ENCODE results near the gene MYO7A.

Gene MYO7A

DNA sequence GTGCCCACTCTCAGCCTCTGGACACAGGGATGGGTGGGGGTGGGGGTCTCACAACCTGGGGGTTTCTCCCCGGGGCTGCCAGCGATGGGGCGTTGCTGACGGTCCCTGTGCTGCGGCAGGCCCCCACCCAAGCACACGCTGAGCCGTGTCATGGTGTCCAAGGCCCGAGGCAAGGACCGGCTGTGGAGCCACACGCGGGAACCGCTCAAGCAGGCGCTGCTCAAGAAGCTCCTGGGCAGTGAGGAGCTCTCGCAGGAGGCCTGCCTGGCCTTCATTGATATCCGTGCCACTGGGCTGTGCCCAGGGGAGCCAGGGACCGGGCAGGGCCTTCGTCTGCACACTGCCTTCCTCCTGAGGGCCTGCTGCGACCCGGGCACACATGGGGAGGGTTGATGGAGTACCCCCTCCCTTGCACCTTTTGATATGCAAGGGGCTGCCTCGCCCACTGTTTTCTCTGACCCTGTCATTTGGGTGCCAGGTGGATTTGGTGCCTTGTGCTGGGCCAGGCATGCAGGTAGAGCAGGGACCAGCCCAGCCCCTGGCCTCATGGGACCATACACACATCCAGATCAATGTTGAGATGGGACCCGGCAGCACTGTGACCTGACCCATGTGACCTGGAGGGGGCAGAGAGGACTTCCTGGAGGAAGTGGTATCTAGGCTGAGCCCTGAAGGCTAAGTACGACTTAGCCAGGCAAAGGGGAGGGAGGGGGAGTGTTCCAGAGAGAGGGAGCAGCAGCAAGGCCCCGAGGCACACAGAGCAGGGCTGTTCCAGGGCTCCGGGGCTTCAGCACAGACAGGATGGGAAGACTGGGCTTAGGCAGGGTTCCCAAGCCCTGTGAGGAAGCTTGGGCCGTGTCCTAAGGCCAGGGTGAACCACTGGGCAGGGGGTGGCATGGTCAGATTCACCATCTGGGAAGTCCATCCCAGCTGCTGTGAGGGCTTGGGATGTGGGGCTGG, 75.2 kb downstream of the MYO7A start:
- DNase-seq, result no peak

DNA sequence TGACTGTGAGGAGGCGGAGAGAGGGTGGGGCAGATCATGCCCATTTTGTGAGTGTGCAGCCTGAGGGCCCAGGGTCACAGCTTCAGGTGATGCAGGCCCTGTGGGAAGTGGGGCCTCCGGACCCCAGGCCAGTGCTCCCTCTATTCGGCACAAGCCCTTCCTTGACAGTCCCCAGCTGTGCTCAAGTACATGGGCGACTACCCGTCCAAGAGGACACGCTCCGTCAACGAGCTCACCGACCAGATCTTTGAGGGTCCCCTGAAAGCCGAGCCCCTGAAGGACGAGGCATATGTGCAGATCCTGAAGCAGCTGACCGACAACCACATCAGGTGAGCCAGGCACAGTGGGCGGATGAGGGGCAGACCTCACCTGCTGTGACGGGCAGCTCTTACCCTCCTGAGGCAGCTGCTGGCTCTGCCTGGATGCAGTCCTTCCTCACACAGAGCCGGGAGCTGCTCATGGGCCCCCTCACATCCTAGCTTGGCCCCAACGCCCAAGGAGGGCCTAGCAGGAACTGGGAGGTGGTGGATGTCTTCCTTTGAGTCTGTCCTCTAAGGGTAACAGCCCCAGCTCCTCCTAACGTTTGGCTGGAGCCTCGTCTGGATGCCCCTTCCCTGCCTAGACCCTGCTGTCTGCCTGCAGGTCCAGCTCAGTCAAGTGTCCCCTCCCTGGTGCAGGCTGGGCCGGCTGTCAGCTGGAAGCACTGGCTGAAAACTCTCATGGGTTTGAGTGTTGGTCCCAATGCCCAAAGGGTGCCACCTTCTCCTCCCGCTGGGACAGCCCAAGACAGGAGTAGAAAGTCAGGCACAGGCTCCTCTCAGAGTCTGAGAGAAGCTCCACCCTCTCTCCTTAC, 76.1 kb downstream of the MYO7A start:
- no peak for DNase-seq

DNA sequence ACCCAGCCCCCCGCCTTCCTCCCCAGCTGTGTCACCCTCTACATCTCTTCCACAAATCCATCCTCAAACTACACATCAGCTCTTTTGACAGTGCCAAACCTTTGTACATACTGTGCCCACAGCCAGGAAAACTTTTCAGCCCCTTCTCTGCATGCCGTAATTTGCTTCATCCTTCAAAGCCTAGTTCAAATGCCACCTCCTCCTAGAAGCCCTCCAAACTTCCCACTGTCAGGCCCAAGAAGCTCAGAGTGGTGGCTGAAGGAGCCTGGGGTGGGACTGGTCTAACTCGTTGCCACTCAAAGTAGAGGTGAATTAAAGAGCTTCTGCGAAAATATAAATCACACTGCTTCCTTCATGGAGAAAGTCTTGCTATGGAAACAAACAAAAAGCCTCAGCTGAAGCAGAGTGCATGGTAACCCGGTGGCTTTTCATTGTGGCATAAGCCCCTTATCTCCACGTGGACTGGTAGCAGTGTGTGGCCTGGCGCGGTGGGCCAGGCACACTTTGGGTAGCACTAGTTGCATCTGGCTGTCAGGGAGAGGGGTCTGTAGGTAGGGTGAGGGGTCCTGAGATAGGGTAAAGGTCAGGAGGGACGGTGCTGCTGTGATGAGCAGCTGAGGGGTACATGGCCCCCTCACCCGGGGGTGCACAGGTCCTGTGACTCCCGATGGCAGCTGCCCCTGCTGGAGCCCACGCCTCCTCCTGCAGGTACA, 76.9 kb downstream of the MYO7A start:
- DNase-seq, result no peak

DNA sequence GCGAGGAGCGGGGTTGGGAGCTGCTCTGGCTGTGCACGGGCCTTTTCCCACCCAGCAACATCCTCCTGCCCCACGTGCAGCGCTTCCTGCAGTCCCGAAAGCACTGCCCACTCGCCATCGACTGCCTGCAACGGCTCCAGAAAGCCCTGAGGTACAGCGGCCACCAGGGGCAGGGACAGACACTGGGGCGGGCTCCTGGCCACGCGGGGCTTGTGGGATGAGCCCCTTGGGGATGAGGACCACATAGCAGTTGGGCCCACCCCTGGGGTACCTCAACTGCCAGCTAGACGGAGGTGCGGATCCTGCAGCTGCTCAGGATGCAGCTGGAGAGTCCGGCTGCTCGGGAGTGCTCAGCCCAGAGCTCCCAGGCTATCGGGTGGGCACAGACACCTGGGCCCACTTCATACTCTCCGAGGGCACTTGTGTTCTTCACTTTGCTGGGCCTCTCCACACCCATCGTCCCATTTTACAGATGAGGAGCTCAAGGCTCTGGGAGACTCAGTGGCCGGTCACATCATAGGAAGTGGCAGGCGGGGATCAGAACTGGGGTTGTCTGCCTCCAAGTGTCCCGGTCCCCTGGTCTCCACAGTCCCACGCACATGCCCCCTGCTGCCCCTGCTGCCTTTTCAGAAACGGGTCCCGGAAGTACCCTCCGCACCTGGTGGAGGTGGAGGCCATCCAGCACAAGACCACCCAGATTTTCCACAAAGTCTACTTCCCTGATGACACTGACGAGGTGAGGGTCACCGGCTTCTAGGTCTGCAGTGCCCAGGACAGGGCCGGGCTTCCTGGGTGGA, 77.6 kb downstream of the MYO7A start:
- DNase-seq, result no peak

DNA sequence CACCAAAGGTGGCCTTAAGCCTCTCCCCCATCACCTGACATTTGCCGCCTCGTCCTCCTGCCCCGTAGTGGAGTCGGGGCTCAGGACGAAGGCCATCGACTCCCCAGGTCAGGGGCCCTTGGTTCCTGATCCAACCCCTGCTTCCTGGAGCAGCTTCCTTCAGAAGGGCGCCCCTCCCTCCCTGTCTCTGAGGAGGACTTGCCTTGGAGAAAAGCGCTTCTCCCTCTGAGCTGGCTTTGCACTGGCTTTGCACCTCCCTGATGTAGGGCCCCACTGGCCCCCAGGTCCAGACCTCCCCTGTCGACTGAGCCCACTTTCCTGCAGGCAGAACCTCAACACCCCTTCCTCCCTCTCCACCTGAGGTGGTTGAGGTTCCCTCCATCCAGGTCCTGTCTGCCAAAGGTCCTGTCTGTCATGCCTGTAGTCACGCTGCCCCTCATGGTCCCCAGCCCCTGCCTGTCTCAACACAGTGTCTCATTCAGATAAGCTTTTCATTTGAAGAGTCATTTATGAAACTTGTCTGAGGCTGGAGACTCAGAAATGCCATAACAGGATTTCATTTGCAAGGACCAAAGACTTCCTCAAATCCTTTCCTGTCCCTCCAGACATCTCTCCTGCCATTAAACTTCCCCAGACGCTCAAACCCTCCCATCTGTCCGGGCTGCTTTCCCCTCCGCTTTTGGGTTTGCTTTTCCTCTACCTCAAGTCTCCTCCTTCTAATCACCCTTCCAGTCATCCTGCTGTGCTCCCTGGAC, 78.4 kb downstream of the MYO7A start:
- no peak for DNase-seq

DNA sequence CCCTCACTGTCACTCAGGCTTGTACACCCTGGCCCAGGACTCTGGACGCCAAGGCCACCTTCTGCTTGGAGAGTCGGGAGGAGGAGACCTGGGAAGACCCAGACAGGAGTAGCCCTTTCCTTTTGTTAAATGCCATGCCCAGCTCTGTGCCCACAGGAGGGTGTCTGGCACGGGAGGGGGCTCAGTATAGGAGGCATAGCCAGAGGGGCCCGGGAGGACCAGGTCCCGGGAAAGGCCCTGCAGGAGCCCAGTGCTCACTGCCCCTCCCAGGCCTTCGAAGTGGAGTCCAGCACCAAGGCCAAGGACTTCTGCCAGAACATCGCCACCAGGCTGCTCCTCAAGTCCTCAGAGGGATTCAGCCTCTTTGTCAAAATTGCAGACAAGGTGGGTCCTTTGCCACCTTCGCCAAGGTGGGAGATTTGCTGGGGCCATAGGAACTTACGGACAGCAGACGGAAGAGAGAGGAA, 79.0 kb downstream of the MYO7A start:
- DNase-seq, result no peak

DNA sequence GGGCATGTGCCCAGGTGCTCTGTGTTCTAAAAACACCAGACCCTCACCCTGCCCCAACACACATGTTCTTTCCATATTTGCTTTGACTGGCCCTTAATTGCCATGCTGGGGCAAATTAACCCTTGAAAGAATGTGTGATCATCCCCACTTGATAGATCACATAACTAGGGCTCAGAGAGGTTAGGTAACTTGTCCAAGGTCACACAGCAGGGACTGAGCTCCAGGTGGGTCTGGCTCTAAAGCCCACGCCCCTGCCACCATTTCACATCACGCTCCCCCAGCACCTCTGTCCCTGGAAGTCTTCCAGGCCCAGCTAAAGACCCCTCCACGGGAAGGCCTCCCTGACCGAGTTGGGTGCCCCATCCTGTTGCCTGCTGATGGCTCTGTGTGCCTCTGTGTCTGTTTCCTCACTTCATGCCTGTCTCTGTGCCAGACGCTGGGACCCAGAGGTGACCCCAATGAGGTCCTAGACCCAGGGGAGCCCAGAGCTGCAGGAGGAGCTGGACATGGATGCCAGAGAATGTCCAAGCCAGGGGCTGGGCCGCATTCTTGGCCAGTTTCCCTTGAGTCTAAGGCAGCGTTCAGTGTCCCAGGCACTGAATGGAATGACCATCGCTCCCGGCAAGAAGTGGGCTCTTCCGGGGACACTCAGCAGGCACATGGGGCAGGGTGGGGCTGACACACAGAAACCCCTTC, 79.7 kb downstream of the MYO7A start:
- no peak for DNase-seq

DNA sequence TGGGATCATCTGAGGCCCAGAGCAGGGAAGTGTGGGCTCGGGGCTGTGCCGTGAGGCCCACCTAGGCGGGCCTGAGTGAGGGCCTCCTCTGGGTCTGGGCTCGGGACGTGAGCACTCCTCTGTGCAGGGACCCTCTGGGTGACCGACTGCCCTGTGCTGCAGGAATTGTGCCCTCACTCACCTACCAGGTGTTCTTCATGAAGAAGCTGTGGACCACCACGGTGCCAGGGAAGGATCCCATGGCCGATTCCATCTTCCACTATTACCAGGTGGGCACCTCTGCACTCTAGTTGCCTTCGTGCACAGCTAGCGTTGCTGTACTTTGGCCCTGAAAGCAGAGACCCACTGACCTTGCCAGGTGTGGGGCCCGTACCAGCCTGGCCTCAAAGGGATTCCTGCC, 80.5 kb downstream of the MYO7A start:
- no peak for DNase-seq

DNA sequence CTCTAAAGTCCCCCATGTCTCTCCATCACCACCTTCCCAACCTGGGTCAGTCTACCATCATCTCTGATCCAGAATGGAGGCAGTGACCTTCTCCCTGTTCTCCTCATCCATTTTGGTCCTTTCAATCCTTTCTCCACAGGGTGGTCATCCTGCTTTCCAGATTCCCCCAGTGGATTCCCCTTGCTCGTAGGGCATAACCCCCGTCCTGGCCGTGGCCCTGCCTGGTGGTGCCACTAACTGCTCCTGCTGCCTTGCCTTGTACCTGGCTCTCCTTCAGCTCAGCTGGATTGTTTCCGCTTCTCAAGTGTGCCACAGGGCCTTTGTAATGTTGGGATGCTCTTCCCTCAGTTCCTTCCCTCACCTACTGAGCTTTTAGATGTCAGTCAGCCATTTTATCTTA, 81.6 kb downstream of the MYO7A start:
- DNase-seq, result no peak

DNA sequence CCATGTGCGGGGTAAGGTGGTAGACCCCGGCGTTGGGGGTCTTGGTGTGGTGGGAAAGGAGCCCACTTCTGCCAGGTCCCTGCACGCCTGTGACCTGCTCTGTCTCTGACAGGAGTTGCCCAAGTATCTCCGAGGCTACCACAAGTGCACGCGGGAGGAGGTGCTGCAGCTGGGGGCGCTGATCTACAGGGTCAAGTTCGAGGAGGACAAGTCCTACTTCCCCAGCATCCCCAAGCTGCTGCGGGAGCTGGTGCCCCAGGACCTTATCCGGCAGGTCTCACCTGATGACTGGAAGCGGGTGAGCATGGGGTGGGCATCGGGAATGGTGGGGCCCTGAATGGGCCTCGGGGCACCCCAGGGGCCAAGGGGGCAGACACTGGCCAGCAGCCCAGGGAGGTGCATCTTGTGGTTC, 83.0 kb downstream of the MYO7A start:
- no peak for DNase-seq

DNA sequence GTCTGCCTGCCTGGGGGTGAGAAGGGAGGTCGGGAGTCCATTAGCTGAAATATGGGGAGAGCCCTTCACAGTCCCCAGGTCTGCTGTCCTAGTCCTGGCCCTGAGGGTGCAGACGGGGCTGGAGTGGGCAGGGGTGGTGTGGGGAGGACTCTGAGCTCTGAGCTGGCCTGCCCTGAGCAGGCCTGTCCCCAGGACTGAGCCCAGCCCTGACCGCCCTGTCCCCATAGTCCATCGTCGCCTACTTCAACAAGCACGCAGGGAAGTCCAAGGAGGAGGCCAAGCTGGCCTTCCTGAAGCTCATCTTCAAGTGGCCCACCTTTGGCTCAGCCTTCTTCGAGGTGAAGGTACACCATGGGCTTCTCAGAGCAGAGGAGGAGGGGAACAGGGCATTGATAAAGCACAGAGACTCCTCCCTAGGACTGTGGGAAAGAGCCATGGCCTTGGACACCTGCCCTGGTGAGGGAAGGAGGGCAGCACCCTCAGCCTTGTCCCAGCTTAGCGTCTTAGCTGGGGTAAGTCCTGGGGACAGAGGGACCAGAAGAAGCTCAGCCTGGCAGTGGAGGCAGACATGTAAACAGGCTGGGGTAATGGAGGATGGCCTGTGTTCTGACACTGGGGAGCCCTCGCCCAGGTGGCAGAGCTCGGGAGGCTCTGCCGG, 83.7 kb downstream of the MYO7A start:
- no peak for DNase-seq

DNA sequence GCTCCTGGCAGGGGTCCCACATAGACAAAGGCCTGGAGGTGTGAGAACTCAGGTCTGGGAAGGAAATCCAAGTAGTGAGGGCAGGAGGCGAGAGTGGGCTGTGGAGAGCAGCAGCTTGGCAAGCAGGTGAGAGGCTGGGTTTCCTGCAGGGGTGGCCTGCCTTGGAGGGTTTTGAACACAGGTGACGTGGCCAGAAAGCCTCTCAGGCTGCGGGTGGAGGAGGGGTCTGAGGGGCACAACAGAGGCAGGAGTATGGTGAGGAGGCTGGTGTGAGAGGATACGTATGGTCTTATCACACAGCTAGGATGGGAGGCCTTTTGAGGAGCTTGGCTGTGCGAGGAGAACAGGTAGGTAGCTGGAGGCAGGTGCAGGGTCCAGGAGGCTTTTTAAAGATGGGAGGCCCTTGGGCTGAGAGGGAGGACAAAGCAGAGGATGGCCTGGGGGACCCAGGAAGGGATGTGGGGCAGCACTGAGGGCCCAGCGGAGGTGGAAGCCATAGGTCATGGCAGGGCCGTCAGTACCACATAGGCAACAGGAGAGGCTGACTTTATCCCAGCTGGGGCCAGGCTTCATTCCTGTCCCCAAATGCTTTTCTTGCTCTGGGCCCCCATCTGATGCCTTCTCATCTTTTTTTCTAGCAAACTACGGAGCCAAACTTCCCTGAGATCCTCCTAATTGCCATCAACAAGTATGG, 84.4 kb downstream of the MYO7A start:
- DNase-seq, result no peak

DNA sequence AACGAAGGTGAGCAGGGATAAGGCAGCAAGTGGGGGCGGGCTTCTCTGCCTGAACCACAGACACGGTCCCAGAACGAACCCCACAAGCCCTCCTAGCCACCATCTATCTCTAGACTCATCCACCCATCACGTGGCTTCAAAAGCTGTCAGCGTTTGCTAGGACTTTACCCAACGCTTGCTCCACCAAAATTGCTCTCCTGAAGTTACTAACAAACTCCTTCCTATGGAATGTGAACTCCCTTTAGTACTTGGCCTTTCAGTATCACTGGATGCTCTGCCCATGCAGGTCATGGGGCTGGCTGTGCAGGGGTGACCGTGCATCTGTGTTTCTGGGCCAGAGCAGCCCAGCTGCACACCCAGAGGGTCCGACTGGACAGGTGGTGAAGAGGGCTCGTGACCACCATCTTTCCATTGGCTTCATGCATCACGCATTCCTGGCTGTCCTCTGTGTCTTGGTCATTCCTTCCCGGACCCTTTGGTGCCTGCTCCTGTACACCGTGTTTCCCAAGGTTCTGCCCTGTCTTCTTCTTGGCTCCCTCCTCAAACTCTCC, 85.1 kb downstream of the MYO7A start:
- DNase-seq, result no peak

DNA sequence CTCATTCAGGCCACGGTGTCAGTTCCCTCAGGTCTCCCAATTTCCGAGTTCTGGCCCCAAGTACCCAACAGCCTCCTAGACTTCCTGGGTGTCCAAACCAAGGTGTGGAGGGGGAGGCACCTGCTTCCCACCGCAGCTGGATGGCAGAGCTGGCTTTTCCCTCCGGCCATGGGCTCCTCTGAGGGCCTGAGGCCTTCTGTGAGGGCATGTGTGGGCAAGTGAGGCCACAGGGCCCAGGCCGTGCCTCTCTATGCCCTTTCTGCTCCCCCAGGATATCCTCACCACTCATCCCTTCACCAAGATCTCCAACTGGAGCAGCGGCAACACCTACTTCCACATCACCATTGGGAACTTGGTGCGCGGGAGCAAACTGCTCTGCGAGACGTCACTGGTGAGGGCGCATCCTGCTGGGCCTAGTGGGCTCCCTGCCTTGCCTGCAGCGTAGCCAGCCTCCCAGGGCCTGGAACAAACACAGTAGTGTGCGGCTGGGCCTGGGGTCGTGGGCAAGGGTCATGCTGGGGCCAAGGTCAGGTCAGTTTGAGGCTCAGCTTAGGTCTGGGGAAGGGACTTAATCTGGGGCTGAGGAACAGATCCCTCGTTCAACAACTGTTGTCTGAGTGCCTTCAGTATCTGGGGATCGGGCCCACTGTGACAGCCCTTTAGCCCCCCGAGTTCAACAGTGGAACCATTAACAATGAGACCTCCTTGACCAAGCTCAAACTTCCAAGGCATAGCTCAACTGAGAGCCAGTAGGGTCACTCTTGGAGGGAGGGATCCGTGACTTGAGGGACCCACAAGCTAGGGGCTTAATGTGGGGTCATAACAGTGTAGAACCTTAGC, 85.8 kb downstream of the MYO7A start:
- no peak for DNase-seq

DNA sequence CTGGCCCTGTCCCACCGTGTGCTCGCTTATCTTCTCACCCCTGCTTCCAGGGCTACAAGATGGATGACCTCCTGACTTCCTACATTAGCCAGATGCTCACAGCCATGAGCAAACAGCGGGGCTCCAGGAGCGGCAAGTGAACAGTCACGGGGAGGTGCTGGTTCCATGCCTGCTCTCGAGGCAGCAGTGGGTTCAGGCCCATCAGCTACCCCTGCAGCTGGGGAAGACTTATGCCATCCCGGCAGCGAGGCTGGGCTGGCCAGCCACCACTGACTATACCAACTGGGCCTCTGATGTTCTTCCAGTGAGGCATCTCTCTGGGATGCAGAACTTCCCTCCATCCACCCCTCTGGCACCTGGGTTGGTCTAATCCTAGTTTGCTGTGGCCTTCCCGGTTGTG, 86.5 kb downstream of the MYO7A start:
- DNase-seq, result no peak

DNA sequence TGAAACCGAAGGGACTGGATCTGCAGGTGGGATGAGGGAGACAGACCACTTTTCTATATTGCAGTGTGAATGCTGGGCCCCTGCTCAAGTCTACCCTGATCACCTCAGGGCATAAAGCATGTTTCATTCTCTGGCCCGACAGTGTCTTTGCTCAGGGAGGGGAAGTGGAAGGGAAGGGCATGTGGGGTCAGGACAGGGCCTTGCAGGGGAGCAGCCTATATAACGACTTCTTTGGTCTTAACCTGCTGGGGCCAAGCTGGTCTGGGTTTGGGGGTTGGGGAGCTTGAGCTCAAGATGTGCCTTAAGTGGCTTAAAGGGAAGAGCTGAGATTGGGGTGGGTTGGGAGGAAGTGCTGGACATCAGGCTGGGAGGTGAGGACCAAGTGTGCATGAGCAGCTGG, 87.1 kb downstream of the MYO7A start:
- no peak for DNase-seq

DNA sequence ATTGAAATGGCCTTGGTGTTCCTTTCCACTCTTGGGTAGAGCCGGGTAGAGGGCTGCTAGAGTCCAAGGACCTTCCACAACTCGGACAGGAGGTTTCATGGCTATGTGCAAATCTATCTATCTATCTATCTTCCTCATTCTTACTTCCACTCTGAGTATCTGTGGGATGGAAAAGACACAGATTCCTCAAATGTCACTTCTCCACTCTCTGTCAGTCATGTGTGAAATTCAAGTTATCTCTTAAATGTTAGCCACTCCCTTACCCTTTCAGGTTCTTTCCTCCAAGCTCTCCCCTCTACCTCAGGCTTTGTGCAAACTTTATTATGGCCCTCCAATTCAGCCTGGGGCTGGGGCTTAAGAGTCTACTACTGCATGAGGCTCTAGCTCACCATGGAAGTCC, 89.1 kb downstream of the MYO7A start:
- no peak for DNase-seq

DNA sequence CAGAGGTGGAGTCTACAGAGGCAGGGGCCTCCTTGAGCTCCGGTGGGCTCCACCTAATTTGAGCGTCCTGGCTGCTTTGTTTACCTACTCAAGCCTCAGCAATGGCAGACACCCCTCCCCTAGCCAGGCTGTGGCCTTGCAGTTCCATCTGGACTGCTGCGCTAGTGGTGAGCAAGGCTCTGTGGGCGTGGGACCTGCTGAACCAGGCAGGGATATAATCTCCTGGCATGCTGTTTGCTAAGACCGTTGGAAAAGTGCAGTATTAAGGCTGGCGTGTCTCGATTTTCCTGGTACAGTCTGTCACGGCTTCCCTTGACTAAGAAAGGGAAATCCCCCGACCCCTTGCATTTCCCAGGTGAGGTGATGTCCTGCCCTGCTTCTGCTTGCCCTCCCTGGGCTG, 95.8 kb downstream of the MYO7A start:
- no peak for DNase-seq

Measured in activated CD4-positive, alpha-beta T cell treated with anti-CD3 and anti-CD28 coated beads, Interleukin-2, amount 50 U/mL, for 48 hours (primary cell).